ENCODE measurements around the gene BCL7C.

BCL7C gene

GRCh38 chr16:30839523-30840227 is 54.2 kb downstream of the BCL7C start:
- no peak for DNase-seq (ENCODE audit: low read depth)
- H3K4me3 ChIP-seq (ENCODE audit: low read depth, low read length): no peak overlapping the region
- TF ChIP-seq CTCF (IDR thresholded peaks at IDR 0.05; ENCODE audit: control insufficient read depth, extremely low read depth, insufficient read depth): no peak

- DNase-seq (ENCODE audit: low read depth): no peak
- H3K4me3 ChIP-seq (ENCODE audit: low read depth, low read length): no peak overlapping the region
- TF ChIP-seq CTCF (IDR thresholded peaks at IDR 0.05; ENCODE audit: control insufficient read depth, extremely low read depth, insufficient read depth): no peak
Measured at GRCh38 chr16:30838876-30839471, 54.9 kb downstream of the BCL7C start.

- no peak for TF ChIP-seq CTCF (IDR thresholded peaks at IDR 0.05; ENCODE audit: control insufficient read depth, extremely low read depth, insufficient read depth)
- no peak for DNase-seq (ENCODE audit: low read depth)
- H3K4me3 ChIP-seq (ENCODE audit: low read depth, low read length): no peak overlapping the region
Measured at GRCh38 chr16:30837904-30838303, 56.0 kb downstream of the BCL7C start.
